ENCODE data around the gene KRTAP4-2. TPM values are rescaled to one million over a fixed set of nuclear protein-coding genes. Genes with fewer than 3 reads are reported as not detected.
"Not testable (repeated sequence)": the region's sequence is repeated elsewhere in the genome, so short reads cannot be mapped to it uniquely, and the experiment has no call there.

KRTAP4-2 gene
- total RNA-seq, 2 experiments from 2014 or later, result not detected

DNA sequence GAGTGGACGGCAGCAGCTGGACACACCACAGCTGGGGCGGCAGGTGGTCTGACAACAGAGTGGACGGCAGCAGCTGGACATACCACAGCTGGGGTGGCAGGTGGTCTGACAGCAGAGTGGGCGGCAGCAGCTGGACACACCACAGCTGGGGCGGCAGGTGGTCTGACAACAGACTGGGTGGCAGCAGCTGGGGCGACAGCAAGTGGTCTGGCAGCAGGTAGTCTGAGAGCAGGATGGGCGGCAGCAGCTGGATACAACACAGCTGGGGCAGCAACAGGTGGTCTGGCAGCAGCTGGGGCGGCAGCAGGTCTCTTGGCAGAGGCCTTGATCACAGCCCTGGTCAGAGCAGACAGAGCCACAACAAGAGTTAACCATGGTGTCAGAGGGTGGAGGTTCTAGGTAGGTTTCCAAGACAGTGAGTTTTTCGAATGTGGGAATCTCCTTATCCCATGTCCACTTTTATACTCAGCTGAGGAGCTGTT, 6.5 kb upstream of the KRTAP4-2 start, which contains the start of gene KRTAP4-1:
KRTAP4-1 (minus strand) TSS at position 432 of the 482 bp plus-strand sequence; CDS start at position 375, 57 bp downstream.
- H3K4me1 Mint-ChIP-seq, result no peaks in the 10 kb centered on the region
- POLR2A ChIA-PET, result no interaction called here
- no peaks in the 10 kb centered on the region for H3K36me3 Mint-ChIP-seq
- no peak for ATAC-seq (ENCODE audit: low read depth)
- no peak within 1 kb of the TSS for H3K27ac Mint-ChIP-seq
- no peak for DNase-seq
- H3K9me3 Mint-ChIP-seq, result no peaks in the 10 kb centered on the region
- H3K4me3 Mint-ChIP-seq, result no peak within 1 kb of the TSS
- H3K27me3 Mint-ChIP-seq, result peaks cover 3% of the 10 kb centered on the region

DNA sequence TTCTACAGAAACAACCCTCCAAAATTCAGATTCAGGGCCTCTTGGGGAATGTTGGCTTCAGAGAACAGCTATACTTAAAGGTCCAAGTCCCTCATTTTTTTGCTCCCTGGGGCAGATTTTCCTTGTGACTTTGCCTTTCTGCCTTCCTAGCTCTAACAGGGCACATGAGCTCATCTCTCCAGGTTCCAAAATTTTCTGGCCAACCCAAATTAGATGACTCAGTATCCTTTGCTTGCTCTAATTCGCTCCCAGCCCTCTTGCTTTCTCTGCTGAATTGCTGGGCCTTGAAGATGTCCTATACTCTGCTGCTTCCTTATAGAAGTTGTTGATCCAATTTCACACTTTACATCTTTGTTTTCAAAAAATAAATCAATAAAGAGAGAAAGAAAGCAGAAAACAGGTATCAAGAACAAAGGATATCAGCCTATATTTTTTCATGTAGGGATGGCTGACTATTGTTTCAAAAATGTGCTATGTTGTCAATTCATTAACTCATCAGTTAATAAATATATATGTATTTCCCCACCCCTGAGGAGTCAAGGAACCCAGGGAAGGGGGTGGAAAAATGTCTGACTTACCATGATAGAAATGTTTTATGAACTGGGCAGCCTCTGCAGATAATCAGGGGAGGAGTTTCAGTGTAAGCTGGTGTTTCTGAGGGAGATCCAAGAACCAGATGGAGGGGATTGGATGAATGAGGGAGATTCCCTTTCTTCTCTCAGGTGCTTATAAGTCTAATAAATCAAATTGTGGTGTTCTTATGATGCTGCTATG, 1.0 kb upstream of the KRTAP4-2 start:
- DNase-seq, result no peak
- POLR2A ChIA-PET, result no interaction called here
- H3K4me1 Mint-ChIP-seq, result no peaks in the 10 kb centered on the region
- no peaks in the 10 kb centered on the region for H3K9me3 Mint-ChIP-seq
- ATAC-seq (ENCODE audit: low read depth), result no peak
- H3K27me3 Mint-ChIP-seq, result no peaks in the 10 kb centered on the region
- H3K36me3 Mint-ChIP-seq, result no peaks in the 10 kb centered on the region
- H3K27ac Mint-ChIP-seq, result no peak overlapping the region
- no peak overlapping the region for H3K4me3 Mint-ChIP-seq

DNA sequence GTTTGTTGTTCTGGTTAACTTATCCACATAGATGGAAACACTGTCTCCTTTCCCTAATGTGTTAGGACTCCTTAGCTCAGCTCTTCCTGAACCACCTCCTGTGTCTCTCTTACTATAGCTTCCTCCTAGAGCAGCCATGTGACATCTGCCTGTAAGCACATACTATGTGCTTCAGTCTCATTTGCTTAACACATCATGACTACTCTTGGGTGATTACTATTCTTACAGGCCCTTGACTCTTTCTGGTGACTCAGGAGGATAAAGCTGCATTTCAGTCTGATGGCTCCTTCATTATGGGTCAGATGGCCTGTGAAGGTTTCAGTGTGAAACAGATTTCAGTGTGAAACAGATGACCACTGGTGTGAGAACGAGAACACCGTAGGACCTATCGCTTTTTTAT, 320 bp upstream of the KRTAP4-2 start:
- Mint-ChIP-seq H3K9me3 (no peaks in the 10 kb centered on the region), H3K4me1 (no peaks in the 10 kb centered on the region), H3K27me3 (no peaks in the 10 kb centered on the region), H3K4me3 (no peak overlapping the region), H3K27ac (no peak overlapping the region), H3K36me3 (no peaks in the 10 kb centered on the region)
- no peak for ATAC-seq (ENCODE audit: low read depth)
- POLR2A ChIA-PET, result no interaction called here
- no peak for DNase-seq

GRCh38 chr17:41176744-41177387, 1.2 kb downstream of the KRTAP4-2 start:
- DNase-seq (no peak), ATAC-seq (ENCODE audit: low read depth) (no peak)
- no peaks in the 10 kb centered on the region for H3K4me1 Mint-ChIP-seq
- no peaks in the 10 kb centered on the region for H3K9me3 Mint-ChIP-seq
- H3K4me3 Mint-ChIP-seq, result no peak overlapping the region
- no peak overlapping the region for H3K27ac Mint-ChIP-seq
- H3K36me3 Mint-ChIP-seq, result no peaks in the 10 kb centered on the region
- POLR2A ChIA-PET, result no interaction called here
- H3K27me3 Mint-ChIP-seq, result no peaks in the 10 kb centered on the region

- no peak for ATAC-seq (ENCODE audit: low read depth)
- POLR2A ChIA-PET, result no interaction called here
Observed at GRCh38 chr17:41171886-41172285, 6.1 kb downstream of the KRTAP4-2 start.

GRCh38 chr17:41168121-41168520, 9.9 kb downstream of the KRTAP4-2 start, which contains the start of gene KRTAP4-3:
KRTAP4-3 (minus strand) TSS chr17:41168221; CDS start chr17:41168172, 49 bp downstream.
- Mint-ChIP-seq H3K27ac (peak within 1 kb of the TSS; percentile 55), H3K4me3 (no peak within 1 kb of the TSS), H3K27me3 (no peaks in the 10 kb centered on the region), H3K36me3 (no peaks in the 10 kb centered on the region), H3K9me3 (no peaks in the 10 kb centered on the region), H3K4me1 (no peaks in the 10 kb centered on the region)
- POLR2A ChIA-PET, result no interaction called here
- ATAC-seq (ENCODE audit: low read depth) (no peak), DNase-seq (no peak)

More at GRCh38 chr17:41171886-41172285, 6.1 kb downstream of the KRTAP4-2 start:
- Mint-ChIP-seq H3K4me1 (no peaks in the 10 kb centered on the region), H3K27me3 (no peaks in the 10 kb centered on the region), H3K27ac (no peak overlapping the region), H3K9me3 (no peaks in the 10 kb centered on the region), H3K36me3 (no peaks in the 10 kb centered on the region), H3K4me3 (no peak overlapping the region)
- DNase-seq, result no peak

DNA sequence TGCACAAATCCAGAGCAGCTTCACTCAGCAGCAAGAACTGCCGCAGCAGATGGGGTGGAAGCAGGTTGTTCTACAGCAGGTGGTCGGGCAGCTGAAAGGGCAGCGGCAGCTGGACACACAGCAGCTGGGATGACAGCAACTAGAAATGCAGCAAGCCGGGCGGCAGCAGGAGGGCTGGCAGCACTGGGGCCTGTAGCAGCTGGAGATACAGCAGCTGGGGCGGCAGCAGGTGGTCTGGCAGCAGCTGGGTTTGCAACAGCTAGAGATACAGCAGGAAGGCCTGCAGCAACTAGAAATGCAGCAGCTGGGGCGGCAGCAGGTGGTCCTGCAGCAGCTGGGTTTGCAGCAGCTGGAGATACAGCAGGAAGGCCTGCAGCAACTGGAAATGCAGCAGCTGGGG, 10.5 kb downstream of the KRTAP4-2 start:
- H3K27me3 Mint-ChIP-seq, result no peaks in the 10 kb centered on the region
- DNase-seq (no peak), ATAC-seq (ENCODE audit: low read depth) (no peak)
- H3K27ac Mint-ChIP-seq, result peak overlapping the region; percentile 55
- H3K9me3 Mint-ChIP-seq, result no peaks in the 10 kb centered on the region
- H3K4me1 Mint-ChIP-seq, result no peaks in the 10 kb centered on the region
- H3K4me3 Mint-ChIP-seq, result no peak overlapping the region
- no peaks in the 10 kb centered on the region for H3K36me3 Mint-ChIP-seq
- POLR2A ChIA-PET, result no interaction called here

- Mint-ChIP-seq H3K9me3 (no peaks in the 10 kb centered on the region), H3K27ac (no peak overlapping the region), H3K4me3 (no peak overlapping the region), H3K27me3 (no peaks in the 10 kb centered on the region), H3K36me3 (no peaks in the 10 kb centered on the region), H3K4me1 (no peaks in the 10 kb centered on the region)
- DNase-seq, result no peak
- POLR2A ChIA-PET, result no interaction called here
- no peak for ATAC-seq (ENCODE audit: low read depth)
Observed at GRCh38 chr17:41163828-41164227, 14.2 kb downstream of the KRTAP4-2 start.

DNA sequence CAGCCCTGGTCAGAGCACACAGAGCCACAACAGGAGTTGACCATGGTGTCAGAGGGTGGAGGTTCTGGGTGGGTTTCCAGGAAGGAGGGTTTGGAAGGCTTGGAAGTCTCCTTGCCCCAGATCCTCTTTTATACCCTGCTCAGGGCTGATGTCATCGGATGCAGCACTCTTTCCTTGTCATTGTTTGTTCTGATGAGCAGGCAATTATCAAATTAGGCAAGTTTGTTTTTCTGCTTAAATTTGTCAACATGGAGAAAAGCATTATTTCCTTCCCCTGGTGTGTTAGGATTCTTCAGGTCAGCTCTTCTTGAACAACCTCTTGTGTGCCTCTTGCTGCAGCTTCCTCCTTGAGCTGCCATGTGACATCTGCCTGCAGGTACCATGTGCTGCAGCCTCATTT, 17.4 kb downstream of the KRTAP4-2 start, which contains the start of gene KRTAP4-4:
KRTAP4-4 (minus strand) TSS at position 101 of the 400 bp plus-strand sequence; CDS start at position 44, 57 bp downstream.
- POLR2A ChIA-PET, result no interaction called here
- no peak within 1 kb of the TSS for H3K27ac Mint-ChIP-seq

GRCh38 chr17:41160190-41160589, 17.8 kb downstream of the KRTAP4-2 start:
- H3K4me3 Mint-ChIP-seq; DNase-seq; H3K27ac Mint-ChIP-seq; H3K36me3 Mint-ChIP-seq; POLR2A ChIA-PET; H3K27me3 Mint-ChIP-seq; ATAC-seq (ENCODE audit: low read depth); H3K4me1 Mint-ChIP-seq; H3K9me3 Mint-ChIP-seq: not testable (repeated sequence)

More for the DNA sequence above, 17.4 kb downstream of the KRTAP4-2 start, which contains the start of gene KRTAP4-4:
- ATAC-seq (ENCODE audit: low read depth) (no peak), DNase-seq (no peak)
- no peaks in the 10 kb centered on the region for H3K36me3 Mint-ChIP-seq
- no peaks in the 10 kb centered on the region for H3K4me1 Mint-ChIP-seq
- no peaks in the 10 kb centered on the region for H3K9me3 Mint-ChIP-seq
- H3K4me3 Mint-ChIP-seq, result no peak within 1 kb of the TSS
- no peaks in the 10 kb centered on the region for H3K27me3 Mint-ChIP-seq

DNA sequence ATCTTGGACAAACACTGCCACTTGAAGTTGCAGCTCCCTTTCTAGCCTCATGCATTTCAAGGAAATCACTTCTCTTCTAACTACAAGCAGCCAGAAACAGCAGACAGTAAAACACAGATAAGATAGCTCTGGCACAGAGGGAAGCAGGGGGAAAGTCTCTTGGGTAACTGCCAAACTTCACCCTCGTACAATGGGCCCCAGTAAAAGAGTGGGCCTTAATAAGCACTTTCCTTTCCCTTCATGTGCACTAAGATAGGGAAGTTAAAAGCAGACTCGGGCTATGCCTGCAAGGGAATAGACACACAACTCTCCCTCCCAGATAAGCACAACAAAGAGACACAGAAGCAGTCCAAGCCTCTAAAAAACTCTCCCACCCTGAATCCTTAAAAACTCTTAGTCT, 24.2 kb downstream of the KRTAP4-2 start:
- ATAC-seq (ENCODE audit: low read depth), result no peak
- POLR2A ChIA-PET, result no interaction called here
- H3K9me3 Mint-ChIP-seq, result no peaks in the 10 kb centered on the region
- H3K27me3 Mint-ChIP-seq, result no peaks in the 10 kb centered on the region
- no peak overlapping the region for H3K4me3 Mint-ChIP-seq
- H3K27ac Mint-ChIP-seq, result no peak overlapping the region
- no peaks in the 10 kb centered on the region for H3K4me1 Mint-ChIP-seq
- no peaks in the 10 kb centered on the region for H3K36me3 Mint-ChIP-seq
- no peak for DNase-seq

DNA sequence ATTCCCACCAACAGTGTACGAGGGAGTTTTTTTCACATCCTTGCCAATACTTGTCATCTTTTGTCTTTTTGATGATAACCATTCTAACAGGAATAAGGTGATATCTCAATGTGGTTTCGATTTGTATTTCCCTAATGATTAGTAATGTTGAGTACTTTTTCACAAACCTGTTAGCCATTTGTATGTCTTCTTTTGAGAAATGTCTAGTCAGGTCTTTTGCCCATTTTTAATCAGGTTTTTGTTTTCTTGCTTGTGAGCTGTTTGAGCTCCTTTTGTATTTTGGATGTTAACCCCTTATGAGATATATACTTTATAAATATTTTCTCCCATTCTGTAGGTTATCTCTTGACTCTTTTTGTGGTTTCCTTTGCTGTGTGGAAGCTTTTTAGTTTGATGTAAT, 26.5 kb downstream of the KRTAP4-2 start:
- H3K9me3 Mint-ChIP-seq, result no peaks in the 10 kb centered on the region
- H3K27me3 Mint-ChIP-seq, result no peaks in the 10 kb centered on the region
- no peak for DNase-seq
- H3K4me3 Mint-ChIP-seq, result no peak overlapping the region
- H3K27ac Mint-ChIP-seq, result no peak overlapping the region
- no peaks in the 10 kb centered on the region for H3K36me3 Mint-ChIP-seq
- H3K4me1 Mint-ChIP-seq, result no peaks in the 10 kb centered on the region
- ATAC-seq (ENCODE audit: low read depth), result no peak
- POLR2A ChIA-PET, result no interaction called here

GRCh38 chr17:41150026-41150425, 28.0 kb downstream of the KRTAP4-2 start:
- no peak for ATAC-seq (ENCODE audit: low read depth)
- POLR2A ChIA-PET, result no interaction called here
- no peak for DNase-seq
- Mint-ChIP-seq H3K4me3 (no peak overlapping the region), H3K27me3 (peaks cover 2% of the 10 kb centered on the region), H3K4me1 (no peaks in the 10 kb centered on the region), H3K9me3 (no peaks in the 10 kb centered on the region), H3K36me3 (no peaks in the 10 kb centered on the region), H3K27ac (no peak overlapping the region)

DNA sequence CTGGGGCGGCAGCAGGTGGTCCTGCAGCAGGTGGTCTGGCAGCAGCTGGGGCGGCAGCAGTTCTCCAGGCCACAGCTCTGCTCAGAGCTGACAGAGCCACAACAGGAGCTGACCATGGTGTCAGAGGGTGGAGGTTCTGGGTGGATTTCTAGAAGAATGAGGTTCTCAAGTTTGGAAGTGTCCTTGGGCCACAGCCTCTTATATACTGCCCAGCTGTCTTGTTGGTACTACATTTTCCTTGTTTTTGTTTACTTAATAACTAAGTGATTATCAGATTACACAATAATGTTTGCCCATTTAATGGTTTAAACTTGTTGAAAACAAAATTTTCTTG, 28.4 kb downstream of the KRTAP4-2 start, which contains the start of gene KRTAP4-5:
KRTAP4-5 (minus strand) TSS at position 174 of the 334 bp plus-strand sequence; CDS start at position 116, 58 bp downstream.
- DNase-seq (no peak), ATAC-seq (ENCODE audit: low read depth) (no peak)
- H3K9me3 Mint-ChIP-seq, result no peaks in the 10 kb centered on the region
- peaks cover 2% of the 10 kb centered on the region for H3K27me3 Mint-ChIP-seq
- no peak within 1 kb of the TSS for H3K4me3 Mint-ChIP-seq
- POLR2A ChIA-PET, result no interaction called here
- no peak within 1 kb of the TSS for H3K27ac Mint-ChIP-seq
- H3K36me3 Mint-ChIP-seq, result no peaks in the 10 kb centered on the region
- H3K4me1 Mint-ChIP-seq, result no peaks in the 10 kb centered on the region

Measured in activated naive CD8-positive, alpha-beta T cell treated with anti-CD3 and anti-CD28 coated beads, Interleukin-2, amount 10 ng/mL, durations not matched to agents 7 days and 5 days (primary cell).